ENCODE data around the gene PIK3R2. TPM values are rescaled to one million over a fixed set of nuclear protein-coding genes. Genes with fewer than 3 reads are reported as not detected.

Gene PIK3R2
- total RNA-seq, 1 experiment from 2014 or later = 38.1 TPM

- POLR2A ChIA-PET (ENCODE audit: low non-redundant PET) = no interaction called here
These were observed 49.9 kb downstream of the PIK3R2 start for GRCh38 chr19:18202778-18203407.

DNA sequence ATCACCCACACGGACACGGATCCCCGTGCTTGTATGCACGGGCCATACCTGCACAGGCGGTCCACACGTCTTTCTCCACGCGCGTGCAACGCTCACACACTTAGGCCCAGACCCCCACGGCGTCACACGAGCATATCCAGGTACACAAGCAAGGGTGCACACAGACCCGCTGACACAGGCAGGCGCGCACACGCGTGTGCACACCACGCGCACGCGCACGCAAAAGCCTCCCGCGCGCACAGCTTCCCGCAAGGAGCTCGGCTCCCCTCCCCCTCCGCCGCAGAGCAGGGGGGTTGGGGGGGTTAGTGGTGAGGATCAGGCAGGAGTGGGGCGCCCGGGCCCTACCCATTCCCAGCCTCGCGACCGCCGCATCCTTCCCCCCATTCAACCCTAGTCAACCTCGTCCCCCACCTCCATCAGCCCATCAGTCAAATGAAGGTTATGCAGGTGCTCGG is 50.5 kb downstream of the PIK3R2 start:
- BruUV-seq (replicated peaks) = no TSS peak
- intact Hi-C loops (cut with micrococcal nuclease; ENCODE audit: unreplicated experiment) = loop anchor here (5.0 kb wide), 2 partner anchors 119 to 214 kb away; partner anchors contain the start of genes LSM4 and SSBP4
- Histone ChIP-seq H3K9me3 (ENCODE audit: low read depth, low read length, poor library complexity, severe bottlenecking) (no peaks in the 10 kb centered on the region), H3K4me3 (ENCODE audit: low read depth, low read length, poor library complexity, severe bottlenecking) (peak overlapping the region; percentile 60), H3K27ac (ENCODE audit: low read depth, low read length, poor library complexity, severe bottlenecking) (peak overlapping the region; percentile 31), H3K27me3 (replicated peaks; ENCODE audit: insufficient read depth, low read depth, low read length, poor library complexity) (no peaks in the 10 kb centered on the region), H3K4me1 (ENCODE audit: insufficient read depth, low read length, poor library complexity, severe bottlenecking) (peaks cover 12% of the 10 kb centered on the region), H3K36me3 (ENCODE audit: insufficient read depth, low read length, poor library complexity, severe bottlenecking) (peaks cover 7% of the 10 kb centered on the region)
- TF ChIP-seq CTCF (conservative IDR thresholded peaks at IDR 0.05; ENCODE audit: low read depth, low read length) (no peak), EZH2 (IDR thresholded peaks at IDR 0.05; ENCODE audit: borderline replicate concordance, low read depth, low read length, poor library complexity, severe bottlenecking) (no peak)
- ChIA-PET CTCF (interaction anchor here (1.0 to 2.3 kb wide), 2 partner anchors 48 to 125 kb away, joined by 4 to 6 read pairs; no protein-coding TSS in a partner anchor), POLR2A (ENCODE audit: low non-redundant PET) (no interaction called here)
- peak; percentile 54 for DNase-seq (ENCODE audit: low spot score)

More at GRCh38 chr19:18202778-18203407, 49.9 kb downstream of the PIK3R2 start:
- H3K27ac ChIP-seq (ENCODE audit: low read depth, low read length, poor library complexity, severe bottlenecking) = no peak overlapping the region
- TF ChIP-seq CTCF (conservative IDR thresholded peaks at IDR 0.05; ENCODE audit: low read depth, low read length) (peak; percentile 46), EZH2 (IDR thresholded peaks at IDR 0.05; ENCODE audit: borderline replicate concordance, low read depth, low read length, poor library complexity, severe bottlenecking) (no peak)
- BruUV-seq (replicated peaks) = no TSS peak
- peak overlapping the region; percentile 60 for H3K4me3 ChIP-seq (ENCODE audit: low read depth, low read length, poor library complexity, severe bottlenecking)
- H3K9me3 ChIP-seq (ENCODE audit: low read depth, low read length, poor library complexity, severe bottlenecking) = no peaks in the 10 kb centered on the region
- H3K4me1 ChIP-seq (ENCODE audit: insufficient read depth, low read length, poor library complexity, severe bottlenecking) = peaks cover 12% of the 10 kb centered on the region
- CTCF ChIA-PET = interaction anchor here (1.0 kb wide), 1 partner anchor 125 kb away, joined by 4 read pairs; no protein-coding TSS in a partner anchor
- DNase-seq (ENCODE audit: low spot score) = peak; percentile 39
- intact Hi-C loops (cut with micrococcal nuclease; ENCODE audit: unreplicated experiment) = loop anchor here (5.0 kb wide), 2 partner anchors 119 to 214 kb away; partner anchors contain the start of genes LSM4 and SSBP4
- H3K36me3 ChIP-seq (ENCODE audit: insufficient read depth, low read length, poor library complexity, severe bottlenecking) = peaks cover 12% of the 10 kb centered on the region
- H3K27me3 ChIP-seq (replicated peaks; ENCODE audit: insufficient read depth, low read depth, low read length, poor library complexity) = no peaks in the 10 kb centered on the region

GRCh38 chr19:18203863-18204393 is 51.0 kb downstream of the PIK3R2 start, which contains the start of gene RAB3A:
TSS of gene RAB3A (minus strand) at chr19:18204042. CDS start at chr19:18202740, 1,302 bp downstream.
- no peak for TF ChIP-seq EZH2 (IDR thresholded peaks at IDR 0.05; ENCODE audit: borderline replicate concordance, low read depth, low read length, poor library complexity, severe bottlenecking)
- intact Hi-C loops (cut with micrococcal nuclease; ENCODE audit: unreplicated experiment) = loop anchor here (5.0 kb wide), 2 partner anchors 118 to 213 kb away; partner anchors contain the start of genes LSM4 and SSBP4
- CTCF ChIA-PET = interaction anchor here (0.6 to 2.3 kb wide), 3 partner anchors 48 to 124 kb away, joined by 3 to 6 read pairs (median 4); no protein-coding TSS in a partner anchor
- POLR2A ChIA-PET (ENCODE audit: low non-redundant PET) = no interaction called here
- peak within 1 kb of the TSS; percentile 86 for H3K27ac ChIP-seq (ENCODE audit: low read depth, low read length, poor library complexity, severe bottlenecking)
- peaks cover 5% of the 10 kb centered on the region for H3K36me3 ChIP-seq (ENCODE audit: insufficient read depth, low read length, poor library complexity, severe bottlenecking)
- no peaks in the 10 kb centered on the region for H3K27me3 ChIP-seq (replicated peaks; ENCODE audit: insufficient read depth, low read depth, low read length, poor library complexity)
- peak; percentile 100 for DNase-seq (ENCODE audit: low spot score)
- peaks cover 12% of the 10 kb centered on the region for H3K4me1 ChIP-seq (ENCODE audit: insufficient read depth, low read length, poor library complexity, severe bottlenecking)
- H3K9me3 ChIP-seq (ENCODE audit: low read depth, low read length, poor library complexity, severe bottlenecking) = no peaks in the 10 kb centered on the region
- no TSS peak for BruUV-seq (replicated peaks)
- peak within 1 kb of the TSS; percentile 60 for H3K4me3 ChIP-seq (ENCODE audit: low read depth, low read length, poor library complexity, severe bottlenecking)

Data from A673 (cell line).